Activated CD4-positive, alpha-beta T cell treated with anti-CD3 and anti-CD28 coated beads, Interleukin-2, amount 50 U/mL, for 24 hours (primary cell): ENCODE measurements around the gene RASA3.
"Not testable (repeated sequence)": the region's sequence is repeated elsewhere in the genome, so short reads cannot be mapped to it uniquely, and the experiment has no call there.

Experiments used
- DNase-seq, 2 donors: peaks; one replicate each; pipeline ENCODE4 v3.0.0-alpha.2; 2020; ENCODE audit warnings: low read depth in 1 of 2, low spot score in 1 of 2

Gene RASA3

GRCh38 chr13:114102131-114102520, 30.3 kb downstream of the RASA3 start:
- no peak for DNase-seq

GRCh38 chr13:114101358-114102130, 30.9 kb downstream of the RASA3 start:
- DNase-seq: no peak

- DNase-seq: no peak
Measured at GRCh38 chr13:114100446-114101357, 31.7 kb downstream of the RASA3 start.

GRCh38 chr13:114099918-114100445, 32.4 kb downstream of the RASA3 start:
- no peak for DNase-seq

GRCh38 chr13:114099191-114099590, 33.2 kb downstream of the RASA3 start:
- DNase-seq: no peak

GRCh38 chr13:114098689-114099056, 33.8 kb downstream of the RASA3 start:
- not testable (repeated sequence) for DNase-seq

GRCh38 chr13:114097893-114098688, 34.3 kb downstream of the RASA3 start:
- no peak for DNase-seq

GRCh38 chr13:114097212-114097892, 35.1 kb downstream of the RASA3 start:
- no peak for DNase-seq

GRCh38 chr13:114096811-114097211, 35.6 kb downstream of the RASA3 start:
- no peak for DNase-seq

GRCh38 chr13:114096031-114096485, 36.4 kb downstream of the RASA3 start:
- no peak for DNase-seq

- DNase-seq: no peak
Measured at GRCh38 chr13:114095486-114095885, 36.9 kb downstream of the RASA3 start.

GRCh38 chr13:114093118-114093517, 39.3 kb downstream of the RASA3 start:
- no peak for DNase-seq

- no peak for DNase-seq
Measured at GRCh38 chr13:114092468-114092867, 40.0 kb downstream of the RASA3 start.

GRCh38 chr13:114090476-114090875, 41.9 kb downstream of the RASA3 start:
- no peak for DNase-seq

GRCh38 chr13:114089751-114090400, 42.5 kb downstream of the RASA3 start:
- no peak for DNase-seq

- no peak for DNase-seq
Measured at GRCh38 chr13:114089341-114089740, 43.1 kb downstream of the RASA3 start.

- no peak for DNase-seq
Measured at GRCh38 chr13:114088863-114089262, 43.6 kb downstream of the RASA3 start.

- no peak for DNase-seq
Measured at GRCh38 chr13:114088234-114088633, 44.2 kb downstream of the RASA3 start.

GRCh38 chr13:114087430-114087829, 45.0 kb downstream of the RASA3 start:
- DNase-seq: no peak
